Measurements from ENCODE around the gene NHSL1. TPM values are rescaled to one million over a fixed set of nuclear protein-coding genes. Genes with fewer than 3 reads are reported as not detected.

The NHSL1 gene
- total and polyA plus RNA-seq, 7 donors: 6.5 to 17.5 (median 8.6) TPM

DNA sequence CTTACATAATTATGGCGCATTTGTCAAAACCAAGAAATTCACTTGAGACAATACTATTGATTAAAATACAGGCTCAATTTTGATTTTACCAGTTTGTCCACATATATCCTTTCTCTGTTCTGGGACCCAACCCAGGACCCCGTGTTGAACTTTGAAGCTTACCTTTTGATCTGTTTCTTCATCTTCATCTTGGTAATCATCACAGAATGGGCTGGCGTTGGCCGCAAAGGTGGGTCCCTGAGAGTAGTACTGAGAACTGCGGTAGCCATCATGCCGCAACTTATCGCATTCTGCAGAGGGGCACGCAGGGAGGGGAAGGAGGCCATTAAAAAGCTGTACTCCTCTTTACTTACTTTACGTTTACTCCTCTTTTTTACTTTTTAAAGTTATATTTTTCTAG lies 26.1 kb downstream of the NHSL1 start:
- intact Hi-C loops (cut with DNase I): no loop called here
- no peak for TF ChIP-seq EP300 (IDR thresholded peaks at IDR 0.05)
- TF ChIP-seq POLR2AphosphoS5 (IDR thresholded peaks at IDR 0.05): no peak
- TF ChIP-seq POLR2A (IDR thresholded peaks at IDR 0.05): no peak
- TF ChIP-seq, protein P1, sequence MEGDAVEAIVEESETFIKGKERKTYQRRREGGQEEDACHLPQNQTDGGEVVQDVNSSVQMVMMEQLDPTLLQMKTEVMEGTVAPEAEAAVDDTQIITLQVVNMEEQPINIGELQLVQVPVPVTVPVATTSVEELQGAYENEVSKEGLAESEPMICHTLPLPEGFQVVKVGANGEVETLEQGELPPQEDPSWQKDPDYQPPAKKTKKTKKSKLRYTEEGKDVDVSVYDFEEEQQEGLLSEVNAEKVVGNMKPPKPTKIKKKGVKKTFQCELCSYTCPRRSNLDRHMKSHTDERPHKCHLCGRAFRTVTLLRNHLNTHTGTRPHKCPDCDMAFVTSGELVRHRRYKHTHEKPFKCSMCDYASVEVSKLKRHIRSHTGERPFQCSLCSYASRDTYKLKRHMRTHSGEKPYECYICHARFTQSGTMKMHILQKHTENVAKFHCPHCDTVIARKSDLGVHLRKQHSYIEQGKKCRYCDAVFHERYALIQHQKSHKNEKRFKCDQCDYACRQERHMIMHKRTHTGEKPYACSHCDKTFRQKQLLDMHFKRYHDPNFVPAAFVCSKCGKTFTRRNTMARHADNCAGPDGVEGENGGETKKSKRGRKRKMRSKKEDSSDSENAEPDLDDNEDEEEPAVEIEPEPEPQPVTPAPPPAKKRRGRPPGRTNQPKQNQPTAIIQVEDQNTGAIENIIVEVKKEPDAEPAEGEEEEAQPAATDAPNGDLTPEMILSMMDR (IDR thresholded peaks at IDR 0.05): no peak
- Histone ChIP-seq H3K27ac (no peak overlapping the region), H3K4me1 (no peaks in the 10 kb centered on the region), H3K9me3 (no peaks in the 10 kb centered on the region), H3K27me3 (no peaks in the 10 kb centered on the region), H3K36me3 (no peaks in the 10 kb centered on the region), H3K4me3 (no peak overlapping the region)
- DNase-seq: no peak
- 90 to 97% methylated on average over 9 of the region's 9 CpGs for WGBS, 2 donors

GRCh38 chr6:138468320-138469015 lies 30.8 kb downstream of the NHSL1 start:
- intact Hi-C loops (cut with DNase I): no loop called here
- no peak for DNase-seq
- Histone ChIP-seq H3K36me3 (no peaks in the 10 kb centered on the region), H3K9me3 (no peaks in the 10 kb centered on the region), H3K27ac (no peak overlapping the region), H3K27me3 (no peaks in the 10 kb centered on the region), H3K4me3 (no peak overlapping the region), H3K4me1 (no peaks in the 10 kb centered on the region)
- WGBS, 2 donors: 88 to 93% methylated on average over 9 of the region's 9 CpGs
- TF ChIP-seq POLR2AphosphoS5 (IDR thresholded peaks at IDR 0.05): no peak

DNA sequence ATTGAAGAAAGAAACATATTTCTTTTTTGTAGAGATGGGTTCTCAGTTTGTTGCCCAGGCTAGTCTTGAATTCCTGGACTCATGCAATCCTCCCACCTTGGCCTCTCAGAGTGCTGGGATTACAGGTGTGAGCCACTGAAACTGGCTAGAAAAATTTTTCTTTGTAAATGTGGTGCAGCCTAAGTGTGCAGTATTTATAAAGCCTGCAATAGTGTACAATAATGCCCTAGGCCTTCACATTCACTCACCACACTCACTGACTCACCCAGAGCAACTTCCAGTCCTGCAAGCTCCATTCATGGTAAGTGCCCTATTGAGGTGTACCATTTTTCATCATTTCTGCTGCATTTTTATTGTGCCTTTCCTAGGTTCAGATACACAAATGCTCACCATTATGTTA lies 31.4 kb downstream of the NHSL1 start:
- Histone ChIP-seq H3K9me3 (no peaks in the 10 kb centered on the region), H3K27me3 (no peaks in the 10 kb centered on the region), H3K4me3 (no peak overlapping the region), H3K27ac (no peak overlapping the region), H3K4me1 (no peaks in the 10 kb centered on the region), H3K36me3 (no peaks in the 10 kb centered on the region)
- intact Hi-C loops (cut with DNase I): no loop called here
- no peak for DNase-seq
- no peak for TF ChIP-seq POLR2A (IDR thresholded peaks at IDR 0.05)
- TF ChIP-seq POLR2AphosphoS5 (IDR thresholded peaks at IDR 0.05): no peak
- TF ChIP-seq EP300 (IDR thresholded peaks at IDR 0.05): no peak
- TF ChIP-seq, protein P1 (IDR thresholded peaks at IDR 0.05): no peak

DNA sequence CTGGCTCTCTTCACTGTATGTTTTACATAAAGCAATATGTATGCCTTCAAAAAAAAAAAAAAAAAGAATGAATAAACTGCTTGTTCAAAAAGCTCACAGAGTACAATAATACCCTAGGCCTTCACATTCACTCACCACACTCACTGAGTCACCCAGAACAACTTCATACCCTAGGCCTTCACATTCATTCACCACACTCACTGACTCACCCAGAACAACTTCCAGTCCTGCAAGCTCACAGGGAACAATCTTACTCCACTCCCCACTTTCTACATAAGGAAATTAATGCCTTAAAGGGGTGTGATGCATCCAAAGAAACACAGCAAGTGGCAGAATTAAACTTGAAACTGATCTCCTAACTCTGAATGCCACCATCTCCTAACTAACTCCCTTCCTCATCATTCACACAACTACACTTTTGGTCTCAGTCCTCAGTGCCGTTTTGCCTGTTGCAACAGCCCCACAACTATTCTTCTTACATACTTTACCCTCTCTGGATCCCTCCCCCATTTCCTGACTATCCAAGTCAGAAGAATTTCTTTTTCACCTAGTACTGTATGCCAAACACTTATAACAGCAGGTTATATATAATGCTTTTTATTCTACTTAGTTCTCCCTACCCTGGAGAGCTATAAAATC lies 34.2 kb downstream of the NHSL1 start:
- no peak for DNase-seq

GRCh38 chr6:138464085-138464484 lies 35.2 kb downstream of the NHSL1 start:
- DNase-seq: no peak
- TF ChIP-seq, protein P1 (IDR thresholded peaks at IDR 0.05): no peak
- TF ChIP-seq POLR2A (IDR thresholded peaks at IDR 0.05) (no peak), EP300 (IDR thresholded peaks at IDR 0.05) (no peak), POLR2AphosphoS5 (IDR thresholded peaks at IDR 0.05) (no peak)
- no peaks in the 10 kb centered on the region for H3K9me3 ChIP-seq
- no peaks in the 10 kb centered on the region for H3K27me3 ChIP-seq
- H3K4me1 ChIP-seq: no peaks in the 10 kb centered on the region
- H3K36me3 ChIP-seq: no peaks in the 10 kb centered on the region
- H3K27ac ChIP-seq: no peak overlapping the region
- no peak overlapping the region for H3K4me3 ChIP-seq
- intact Hi-C loops (cut with DNase I): no loop called here
- WGBS, 2 donors: 94 to 96% methylated on average over 20 of the region's 20 CpGs

More for the DNA sequence above, 34.2 kb downstream of the NHSL1 start:
- intact Hi-C loops (cut with DNase I): no loop called here
- Histone ChIP-seq H3K9me3 (no peaks in the 10 kb centered on the region), H3K4me3 (no peak overlapping the region), H3K4me1 (no peaks in the 10 kb centered on the region), H3K27me3 (no peaks in the 10 kb centered on the region), H3K36me3 (no peaks in the 10 kb centered on the region), H3K27ac (no peak overlapping the region)
- 56 to 80% methylated on average over 1 of the region's 1 CpG for WGBS, 2 donors
- TF ChIP-seq EP300 (IDR thresholded peaks at IDR 0.05) (no peak), POLR2A (IDR thresholded peaks at IDR 0.05) (no peak), POLR2AphosphoS5 (IDR thresholded peaks at IDR 0.05) (no peak)
- TF ChIP-seq, protein P1 (IDR thresholded peaks at IDR 0.05): no peak

All from sigmoid colon (tissue), 7 donors.